Uterus (tissue), 4 donors: ENCODE measurements around the gene COL6A1. TPM values are rescaled to one million over a fixed set of nuclear protein-coding genes. Genes with fewer than 3 reads are reported as not detected.

Source experiments
- DNase-seq, 2 donors: peaks; one replicate each; pipeline ENCODE4 v3.0.0-alpha.2; 2019 to 2020
- H3K27ac ChIP-seq, 2 donors: fragments of 200-600 bp; sonication (generic); 1 replicate in 1 of 2; 2 replicates in 1 of 2; pipeline ENCODE4 v1.5.1; 2016 to 2018
- H3K27me3 ChIP-seq, 2 donors: fragments of 200-600 bp; sonication (generic); one replicate each; pipeline ENCODE4 v1.5.1; 2018 to 2019; ENCODE audit warnings: control low read depth in 1 of 2
- H3K36me3 ChIP-seq, 2 donors: fragments of 200-600 bp; sonication (generic); one replicate each; pipeline ENCODE4 v1.5.1; 2019; ENCODE audit warnings: control low read depth in 1 of 2
- H3K4me1 ChIP-seq, 2 donors: fragments of 200-600 bp; sonication (generic); one replicate each; pipeline ENCODE4 v1.5.1; 2018 to 2019; ENCODE audit warnings: control low read depth in 1 of 2
- H3K4me3 ChIP-seq, 2 donors: fragments of 200-600 bp; sonication (generic); 1 replicate in 1 of 2; 2 replicates in 1 of 2; pipeline ENCODE4 v1.5.1; 2018 to 2019; ENCODE audit warnings: mild to moderate bottlenecking in 1 of 2
- H3K9me3 ChIP-seq, 2 donors: fragments of 200-600 bp; sonication (generic); one replicate each; pipeline ENCODE4 v1.5.1; 2019; ENCODE audit warnings: control low read depth in 1 of 2
- POLR2A ChIP-seq, 2 donors: fragments of 450-650 bp; IDR thresholded peaks; one replicate each; pipeline ENCODE4 v1.6.1; 2016; ENCODE audit warnings: antibody characterized with exemption in 2 of 2, mild to moderate bottlenecking in 1 of 2, moderate library complexity in 1 of 2
- intact Hi-C: fragments of 100-400 bp; cut with DNase I; formaldehyde crosslinking; loops from one replicate; pipeline ENCODE4 v1.15.1; 2023; ENCODE audit warnings: low total_unique reads
- total RNA-seq, 4 donors: library from RNA; depleted of rRNA in 3 of 4; stranded (reverse); fragments of >200 nt in 3 of 4; gene quantifications; one replicate each; pipeline versions ENCODE4 v1.1.0 to v1.2.4, GENCODE V29; 2014 to 2023
- TF ChIP-seq, protein P1 (sequence below), 4 experiments: fragments of 200-600 bp in 2 of 4; fragments of 450-650 bp in 2 of 4; sonication (generic) in 2 of 4; IDR thresholded peaks; one replicate each; pipeline ENCODE4 v1.5.1; 2016 to 2019; ENCODE audit warnings: antibody characterized with exemption in 4 of 4, mild to moderate bottlenecking in 2 of 4, moderate library complexity in 1 of 4
- donor health status: DM: yes; HTN: yes; CAD: no.

COL6A1 gene
- total RNA-seq, 4 donors from 2014 or later, result 621 to 1,160 (median 804) TPM

DNA sequence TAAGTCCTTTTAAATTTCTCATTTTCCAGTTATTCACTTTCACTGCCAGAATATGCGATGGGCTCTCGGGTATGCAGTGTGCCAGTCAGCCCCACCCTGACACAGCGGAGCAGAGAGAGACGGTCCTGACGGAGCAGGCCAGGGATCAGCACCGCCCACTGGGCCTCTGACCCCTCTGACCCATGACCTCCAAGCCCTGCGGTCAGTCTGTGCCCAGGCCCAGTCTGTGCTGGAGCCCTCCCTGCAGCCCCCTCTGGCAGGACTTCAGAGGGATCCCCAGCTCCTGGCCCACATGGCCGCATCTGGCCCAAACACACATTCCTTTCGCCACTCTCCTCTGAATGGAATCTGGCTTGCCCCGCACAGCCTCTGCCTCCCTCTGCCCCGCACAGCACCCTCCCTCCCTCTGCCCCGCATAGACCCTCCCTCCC lies 72.9 kb downstream of the COL6A1 start:
- Histone ChIP-seq H3K4me1 (peaks cover 17 to 40% of the 10 kb centered on the region in 2 donors), H3K36me3 (no peaks in the 10 kb centered on the region), H3K27me3 (no peaks in the 10 kb centered on the region), H3K9me3 (no peaks in the 10 kb centered on the region), H3K27ac (peak overlapping the region; percentile 98 to 99), H3K4me3 (no peak overlapping the region)
- intact Hi-C loops, result loop anchor here (5.0 kb wide), 1 partner anchor 72 kb away; the partner anchor contains the start of gene COL6A1
- TF ChIP-seq, protein P1, sequence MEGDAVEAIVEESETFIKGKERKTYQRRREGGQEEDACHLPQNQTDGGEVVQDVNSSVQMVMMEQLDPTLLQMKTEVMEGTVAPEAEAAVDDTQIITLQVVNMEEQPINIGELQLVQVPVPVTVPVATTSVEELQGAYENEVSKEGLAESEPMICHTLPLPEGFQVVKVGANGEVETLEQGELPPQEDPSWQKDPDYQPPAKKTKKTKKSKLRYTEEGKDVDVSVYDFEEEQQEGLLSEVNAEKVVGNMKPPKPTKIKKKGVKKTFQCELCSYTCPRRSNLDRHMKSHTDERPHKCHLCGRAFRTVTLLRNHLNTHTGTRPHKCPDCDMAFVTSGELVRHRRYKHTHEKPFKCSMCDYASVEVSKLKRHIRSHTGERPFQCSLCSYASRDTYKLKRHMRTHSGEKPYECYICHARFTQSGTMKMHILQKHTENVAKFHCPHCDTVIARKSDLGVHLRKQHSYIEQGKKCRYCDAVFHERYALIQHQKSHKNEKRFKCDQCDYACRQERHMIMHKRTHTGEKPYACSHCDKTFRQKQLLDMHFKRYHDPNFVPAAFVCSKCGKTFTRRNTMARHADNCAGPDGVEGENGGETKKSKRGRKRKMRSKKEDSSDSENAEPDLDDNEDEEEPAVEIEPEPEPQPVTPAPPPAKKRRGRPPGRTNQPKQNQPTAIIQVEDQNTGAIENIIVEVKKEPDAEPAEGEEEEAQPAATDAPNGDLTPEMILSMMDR (IDR thresholded peaks at IDR 0.05), result no peak
- no peak for TF ChIP-seq POLR2A (IDR thresholded peaks at IDR 0.05)
- peak in 1 of 2 donors; percentile 62 for DNase-seq

Other genes starting within 250 kb of the COL6A1 start
- 1,000 to 10,000 TPM in 2 of 4 donors, 100 to 1,000 TPM in 2; 321 to 1,200 (median 948) TPM for gene COL6A2, start 116.3 kb downstream of the COL6A1 start, total RNA-seq
- 1 to 10 TPM in 2 of 4 donors, not detected in 2; 4.5 to 7.0 TPM for gene FTCD, start 173.8 kb downstream of the COL6A1 start, total RNA-seq
- gene SPATC1L, start 202.7 kb downstream of the COL6A1 start, total RNA-seq, result 1 to 10 TPM in 3 of 4 donors, not detected in 1; 4.9 to 10.0 (median 6.4) TPM
- gene LSS, start 247.0 kb downstream of the COL6A1 start, total RNA-seq, result 10 to 100 TPM; 35.4 to 94.0 (median 41.5) TPM